KOPT-K1 (cell line): ENCODE measurements around the gene PLAC9.

ENCODE experiments used
- H3K27ac ChIP-seq: fragments of 200-600 bp; sonication (generic); 2 replicates; pipeline ENCODE4 v1.5.1; 2016; ENCODE audit warnings: antibody characterized with exemption, mild to moderate bottlenecking, low read depth, low read length; ENCODE audit not compliant: poor library complexity, severe bottlenecking
- H3K36me3 ChIP-seq: fragments of 200-600 bp; sonication (generic); 2 replicates; pipeline ENCODE4 v1.5.1; 2017; ENCODE audit warnings: antibody characterized with exemption, mild to moderate bottlenecking, low read length, moderate library complexity; ENCODE audit not compliant: insufficient read depth
- H3K9me3 ChIP-seq: fragments of 200-600 bp; sonication (generic); 2 replicates; pipeline ENCODE4 v1.5.1; 2017; ENCODE audit warnings: antibody characterized with exemption, low read length, mild to moderate bottlenecking; ENCODE audit not compliant: insufficient read depth, poor library complexity, severe bottlenecking

The PLAC9 gene

DNA sequence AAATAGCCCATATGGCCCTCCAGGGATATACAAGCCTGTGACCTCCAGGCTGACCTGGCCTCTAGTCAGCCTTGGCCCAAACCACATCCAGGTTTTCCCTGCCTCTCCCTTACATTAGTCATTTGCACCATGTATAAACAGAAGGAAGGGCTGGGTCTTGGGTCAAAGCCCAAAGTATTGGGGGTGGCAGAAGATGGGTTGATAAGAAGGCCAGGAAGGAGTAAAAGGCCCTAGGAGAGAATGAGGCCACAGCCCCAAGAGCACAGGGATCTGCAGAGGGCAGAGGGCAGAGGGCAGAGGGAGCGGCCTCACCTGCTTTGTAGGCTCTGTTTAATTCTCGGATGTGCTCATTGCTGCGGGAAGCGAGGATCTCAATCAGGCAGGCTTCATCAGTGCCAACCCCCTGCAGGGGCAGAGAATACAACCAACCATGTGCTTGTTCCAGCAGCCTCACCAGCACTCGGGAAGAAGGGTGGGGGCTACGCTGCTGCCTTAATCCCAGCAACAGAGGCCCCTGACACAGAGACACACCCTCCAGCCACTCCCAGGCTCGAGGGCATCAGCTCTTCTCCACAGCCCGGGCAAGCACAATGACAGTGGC lies 31.3 kb downstream of the PLAC9 start:
- Histone ChIP-seq H3K36me3 (peaks cover 92% of the 10 kb centered on the region), H3K27ac (no peak overlapping the region), H3K9me3 (no peaks in the 10 kb centered on the region)

DNA sequence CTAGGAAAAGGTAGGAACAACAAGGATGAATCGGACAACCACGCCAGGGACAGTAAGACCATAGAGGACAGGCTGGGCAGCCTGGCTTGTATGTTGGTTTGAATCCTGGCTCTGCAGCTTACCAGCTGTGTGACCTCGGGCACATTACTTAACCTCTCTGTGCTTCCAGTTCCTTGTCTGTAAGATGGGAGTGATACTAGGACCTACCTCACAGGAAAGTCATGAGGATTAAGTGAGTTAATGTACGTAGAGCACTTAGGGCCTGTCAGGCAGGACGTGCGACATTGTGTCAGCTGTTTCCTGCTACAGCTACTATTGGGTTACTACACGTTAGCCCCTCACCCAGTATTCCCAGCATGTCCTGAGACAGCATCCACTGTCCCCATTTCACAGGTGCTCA lies 32.1 kb downstream of the PLAC9 start:
- Histone ChIP-seq H3K9me3 (no peaks in the 10 kb centered on the region), H3K27ac (no peak overlapping the region), H3K36me3 (peaks cover 92% of the 10 kb centered on the region)

DNA sequence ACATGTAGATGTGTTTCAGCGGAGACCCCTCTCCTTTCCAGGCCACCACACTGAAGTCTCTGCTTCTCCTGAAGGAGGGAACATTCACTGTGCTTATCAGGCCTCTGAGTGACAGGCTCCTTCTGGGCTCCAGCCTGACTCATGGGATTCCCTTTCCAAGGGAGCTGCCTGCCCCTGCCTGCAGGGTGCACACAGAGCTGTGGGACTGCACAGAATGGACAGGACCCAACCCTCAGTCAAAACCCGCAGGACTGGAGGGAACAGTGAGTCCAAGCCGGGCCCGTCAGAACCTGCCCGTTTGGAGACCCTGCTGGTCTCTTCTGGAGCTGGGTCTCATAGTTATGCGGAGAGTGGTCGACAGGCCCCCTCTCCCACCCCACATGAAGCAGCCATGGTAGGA lies 32.6 kb downstream of the PLAC9 start:
- Histone ChIP-seq H3K36me3 (peaks cover 92% of the 10 kb centered on the region), H3K27ac (no peak overlapping the region), H3K9me3 (no peaks in the 10 kb centered on the region)

DNA sequence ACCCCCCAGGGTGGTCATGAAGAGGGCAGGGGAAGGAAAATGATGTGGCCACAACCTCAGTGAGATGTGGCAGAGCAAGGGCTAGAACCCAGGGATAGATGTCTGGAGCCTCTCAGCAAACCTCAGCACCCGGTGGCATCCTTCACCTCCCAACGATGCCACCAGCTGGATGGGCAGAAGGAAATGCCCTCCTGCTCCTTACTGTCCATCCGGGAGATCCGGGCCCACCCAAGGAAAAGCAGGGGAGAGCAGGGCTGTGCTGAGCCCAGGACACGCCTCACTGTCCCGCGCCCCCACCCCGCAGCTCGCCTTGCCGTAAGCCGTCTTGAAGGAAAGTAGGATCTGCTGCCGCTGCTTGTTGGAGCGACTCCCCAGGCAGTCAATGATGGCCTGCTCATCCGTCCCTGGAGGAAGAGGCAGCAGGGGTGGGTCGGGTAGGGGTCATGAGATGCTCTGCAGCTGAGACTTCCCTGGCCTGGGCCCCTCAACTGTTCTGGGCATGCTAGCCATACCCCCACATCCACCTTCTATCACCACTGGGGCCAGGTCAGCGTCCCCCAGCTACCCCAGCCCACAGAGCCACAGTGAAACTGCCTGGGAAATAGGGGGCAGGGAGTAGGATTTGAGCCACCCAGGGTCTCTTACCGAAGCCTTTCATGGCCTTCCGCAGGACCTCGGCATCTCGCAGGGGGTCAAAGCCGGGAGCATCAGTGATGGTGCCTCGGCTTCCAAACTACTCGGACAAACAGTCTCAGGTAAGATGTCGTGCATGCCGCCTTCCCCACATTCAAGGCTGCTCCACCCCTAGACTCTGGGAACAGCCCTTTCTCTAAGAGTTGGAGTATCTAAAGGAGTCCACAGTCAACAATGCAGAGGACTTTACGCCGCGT lies 34.3 kb downstream of the PLAC9 start:
- peaks cover 94% of the 10 kb centered on the region for H3K36me3 ChIP-seq

DNA sequence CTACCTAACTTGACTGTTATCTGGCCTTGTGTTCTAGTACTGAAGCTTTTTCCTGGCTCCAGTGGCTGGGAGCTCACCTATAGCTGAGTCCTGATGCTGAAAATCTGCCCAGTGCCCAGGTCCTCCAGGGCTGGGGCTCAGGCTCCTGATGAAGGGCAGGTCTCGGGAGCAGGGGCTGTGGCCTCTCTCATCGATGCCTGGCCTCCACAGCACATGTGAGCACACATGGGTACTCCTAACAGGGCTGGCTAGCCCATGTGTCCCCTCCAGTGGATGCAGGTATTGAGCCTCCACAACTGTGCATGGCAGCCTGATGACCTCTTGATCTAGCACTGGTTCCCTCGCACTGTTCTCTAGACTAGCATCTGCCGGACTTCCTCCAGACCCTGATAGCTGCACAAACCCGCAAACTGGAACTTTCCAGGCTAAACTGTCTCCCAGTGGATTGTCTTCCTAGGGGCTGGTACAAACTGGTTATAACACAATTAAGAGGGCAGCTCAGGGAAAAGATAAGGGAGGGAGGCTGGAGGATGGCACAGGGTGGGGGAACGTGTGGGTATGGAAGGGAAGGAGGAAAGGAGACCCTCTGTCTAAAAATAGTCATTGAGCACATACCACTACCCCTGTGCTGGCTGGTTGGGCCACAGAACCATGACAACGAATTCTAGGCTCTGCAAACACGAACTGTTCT lies 35.1 kb downstream of the PLAC9 start:
- peaks cover 93% of the 10 kb centered on the region for H3K36me3 ChIP-seq

More for the DNA sequence above, 34.3 kb downstream of the PLAC9 start:
- Histone ChIP-seq H3K9me3 (no peaks in the 10 kb centered on the region), H3K27ac (no peak overlapping the region)

DNA sequence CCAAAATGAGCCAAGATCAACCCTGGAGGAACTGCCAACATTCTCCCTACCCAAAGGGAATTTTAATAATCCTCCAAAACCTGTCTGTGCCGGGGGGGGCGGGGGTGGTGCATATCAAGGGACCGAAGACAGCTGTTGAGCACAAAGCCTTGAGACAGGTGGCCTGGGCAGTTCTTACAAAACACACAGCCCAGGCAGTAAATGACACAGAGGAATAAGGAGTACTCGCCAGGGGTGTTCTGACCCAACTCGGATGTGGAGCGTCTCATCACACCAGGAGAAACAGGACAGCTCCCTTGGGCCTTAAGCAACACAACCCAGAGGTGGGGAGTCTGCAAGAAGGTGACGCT lies 35.6 kb downstream of the PLAC9 start:
- Histone ChIP-seq H3K36me3 (peaks cover 93% of the 10 kb centered on the region), H3K9me3 (no peaks in the 10 kb centered on the region), H3K27ac (no peak overlapping the region)

More for the DNA sequence above, 35.1 kb downstream of the PLAC9 start:
- Histone ChIP-seq H3K9me3 (no peaks in the 10 kb centered on the region), H3K27ac (no peak overlapping the region)

DNA sequence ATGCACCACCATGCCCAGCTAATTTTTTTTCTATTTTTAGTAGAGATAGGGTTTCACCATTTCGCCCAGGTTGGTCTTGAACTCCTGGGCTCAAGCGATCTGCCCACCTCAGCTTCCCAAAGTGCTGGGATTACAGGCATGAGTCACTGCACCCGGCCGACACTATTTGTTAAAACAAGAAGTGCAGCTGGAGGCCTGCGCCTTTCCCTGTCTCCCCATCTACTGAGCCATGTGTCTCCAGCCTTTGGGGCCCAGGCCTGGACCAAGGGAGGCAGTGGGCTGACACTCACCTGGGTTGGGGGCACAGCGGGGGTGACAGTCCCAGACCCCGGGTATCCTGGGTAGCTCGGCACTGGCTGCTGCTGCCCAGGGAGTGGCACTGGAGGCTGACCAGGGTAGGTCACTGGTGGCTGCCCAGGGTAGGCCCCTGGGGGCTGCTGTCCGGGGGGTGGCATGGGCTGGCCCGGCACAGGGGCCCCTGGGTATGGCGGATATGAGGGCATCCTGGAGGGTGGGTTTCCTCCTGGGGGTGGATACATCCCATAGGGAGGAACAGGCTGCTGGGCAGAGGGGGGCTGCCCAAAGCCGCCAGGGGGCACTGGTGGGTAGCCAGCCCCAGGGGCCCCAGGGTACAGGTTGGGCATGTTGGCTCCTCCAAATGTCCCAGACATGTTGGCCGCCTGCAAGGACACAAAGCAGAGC lies 36.3 kb downstream of the PLAC9 start:
- Histone ChIP-seq H3K36me3 (peaks cover 93% of the 10 kb centered on the region), H3K27ac (no peak overlapping the region), H3K9me3 (no peaks in the 10 kb centered on the region)

DNA sequence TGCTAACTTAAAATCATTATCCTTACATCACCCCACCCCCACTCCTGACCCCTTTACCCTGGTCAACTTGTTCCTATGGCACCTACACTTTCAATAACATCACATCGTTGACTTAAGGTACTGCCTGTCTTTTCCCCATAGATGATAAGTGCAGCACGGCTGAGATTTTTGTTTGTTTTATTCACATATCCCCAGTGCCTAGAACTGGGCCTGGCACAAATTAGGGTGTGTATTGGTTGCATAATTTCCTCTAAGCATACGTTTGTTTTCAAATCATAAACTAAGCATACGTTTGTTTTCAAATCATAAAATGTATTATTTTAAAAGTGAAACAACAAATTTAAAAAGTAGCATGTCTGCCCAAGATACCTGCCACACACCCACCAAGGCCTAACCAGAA lies 37.5 kb downstream of the PLAC9 start:
- Histone ChIP-seq H3K27ac (no peak overlapping the region), H3K36me3 (peaks cover 82% of the 10 kb centered on the region), H3K9me3 (no peaks in the 10 kb centered on the region)

DNA sequence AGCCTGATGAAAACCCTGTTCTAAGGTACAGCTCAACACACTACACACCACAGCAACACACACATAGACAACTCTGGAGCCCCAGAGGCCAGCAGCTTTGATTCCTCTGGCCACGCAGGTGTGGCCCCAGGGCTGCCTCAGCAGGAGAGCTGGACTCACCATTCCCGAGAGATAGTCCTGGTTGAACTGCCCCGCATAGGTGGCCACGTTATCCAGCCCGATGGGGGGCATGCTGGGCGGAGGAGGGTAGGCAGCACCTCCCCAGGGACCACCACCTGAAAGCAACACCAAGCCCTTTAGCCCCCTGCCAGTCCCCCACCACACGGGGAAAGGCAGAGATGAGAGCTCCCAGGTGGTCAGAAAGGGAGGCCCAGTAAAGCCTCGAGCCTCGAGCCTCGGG lies 38.1 kb downstream of the PLAC9 start:
- no peak overlapping the region for H3K27ac ChIP-seq
- H3K36me3 ChIP-seq = peaks cover 76% of the 10 kb centered on the region

DNA sequence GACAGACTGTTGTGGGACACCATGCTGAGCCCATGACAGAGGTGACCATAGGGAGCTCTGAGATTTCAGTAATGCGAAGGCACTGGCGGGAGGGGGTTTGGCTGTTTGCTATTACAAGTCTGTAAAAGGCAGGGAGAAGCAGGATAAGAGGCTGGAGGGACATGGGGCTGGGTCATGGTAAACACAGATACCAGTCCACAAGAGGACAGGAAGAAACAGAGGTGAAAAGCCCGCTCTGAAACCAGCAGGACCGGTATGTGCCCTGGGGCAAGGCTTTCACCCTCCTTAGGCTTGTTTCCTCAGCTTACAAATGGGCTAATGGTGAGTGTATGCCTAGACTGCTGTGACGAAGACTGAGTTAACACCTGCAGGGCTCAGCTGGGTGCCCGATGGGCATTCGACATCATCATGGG lies 38.7 kb downstream of the PLAC9 start:
- Histone ChIP-seq H3K36me3 (peaks cover 70% of the 10 kb centered on the region), H3K9me3 (no peaks in the 10 kb centered on the region), H3K27ac (no peak overlapping the region)

More for the DNA sequence above, 38.1 kb downstream of the PLAC9 start:
- H3K9me3 ChIP-seq = no peaks in the 10 kb centered on the region

DNA sequence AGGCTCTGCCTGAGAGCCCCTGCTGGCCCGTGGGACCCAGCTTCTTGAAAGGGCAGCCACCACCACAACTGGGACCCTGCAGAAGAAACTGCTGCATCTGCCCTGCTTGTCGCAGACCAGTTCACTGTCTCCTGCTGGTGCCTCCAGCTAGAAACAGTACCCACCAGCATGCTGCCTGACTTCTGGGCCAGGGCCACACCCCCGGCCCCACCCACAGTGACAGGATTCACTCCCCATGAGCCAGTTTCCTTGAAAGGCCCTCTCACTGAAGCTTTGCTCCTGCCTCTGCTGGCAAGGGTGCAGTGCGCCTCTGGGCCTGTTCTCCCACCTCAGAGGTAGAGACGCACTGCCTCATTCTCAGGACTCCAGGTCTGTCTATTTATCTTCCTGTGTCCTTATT lies 40.4 kb downstream of the PLAC9 start:
- Histone ChIP-seq H3K36me3 (peaks cover 54% of the 10 kb centered on the region), H3K9me3 (no peaks in the 10 kb centered on the region), H3K27ac (no peak overlapping the region)

DNA sequence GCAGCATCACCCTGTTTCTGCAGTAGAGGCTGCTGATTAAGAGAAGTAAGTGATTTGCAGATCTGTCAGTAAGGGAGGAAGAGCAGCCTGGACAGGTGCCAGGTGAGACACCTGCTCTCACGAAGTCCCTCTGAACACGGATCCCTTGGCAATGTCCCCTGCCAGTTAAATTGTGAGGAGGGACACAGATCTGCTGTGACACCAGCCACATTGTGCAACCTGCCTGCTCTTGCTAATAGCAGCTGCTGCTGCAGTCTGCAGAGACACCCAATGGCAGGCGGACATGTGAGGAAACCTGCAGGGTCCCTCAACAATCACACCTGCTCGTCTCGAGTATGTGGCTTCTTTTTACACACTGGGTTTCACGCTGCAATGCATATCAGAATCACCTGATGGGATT lies 40.9 kb downstream of the PLAC9 start:
- H3K27ac ChIP-seq = no peak overlapping the region
- H3K9me3 ChIP-seq = no peaks in the 10 kb centered on the region
- peaks cover 50% of the 10 kb centered on the region for H3K36me3 ChIP-seq

DNA sequence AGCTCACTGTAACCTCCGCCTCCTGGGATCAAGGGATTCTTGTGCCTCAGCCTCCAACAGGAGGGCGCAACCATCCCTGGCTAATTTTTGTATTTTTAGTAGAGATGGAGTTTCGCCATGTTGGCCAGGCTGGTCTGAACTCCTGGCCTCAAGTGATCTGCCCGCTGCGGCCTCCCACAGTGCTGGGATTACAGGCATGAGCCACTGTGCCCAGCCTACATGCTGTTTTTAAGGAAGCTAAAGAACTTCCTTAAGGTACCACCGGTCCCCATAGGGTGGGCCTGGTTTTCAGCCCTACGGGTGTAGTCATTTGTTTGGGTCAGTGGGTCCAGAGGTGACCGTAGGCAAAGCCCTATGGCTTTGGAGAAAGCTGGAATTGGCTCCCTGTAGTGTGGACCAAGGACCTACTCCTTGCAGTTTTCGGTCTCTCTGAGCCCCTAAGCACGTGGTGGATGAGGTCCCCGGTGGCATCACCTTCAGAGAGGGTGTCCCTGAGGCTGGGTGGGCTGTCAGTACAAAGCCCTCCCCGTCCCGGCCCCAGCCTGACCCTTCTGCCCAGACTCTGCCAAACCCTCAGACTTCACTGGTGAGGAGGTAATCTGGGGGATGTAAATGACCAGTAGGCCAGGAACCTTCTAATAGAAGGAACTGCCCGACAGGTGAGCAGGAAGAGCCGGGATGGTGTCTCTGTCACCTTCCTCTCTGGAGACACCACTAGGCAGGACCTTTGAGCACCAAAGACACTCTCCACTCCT lies 42.3 kb downstream of the PLAC9 start:
- Histone ChIP-seq H3K36me3 (peaks cover 45% of the 10 kb centered on the region), H3K27ac (no peak overlapping the region), H3K9me3 (no peaks in the 10 kb centered on the region)

DNA sequence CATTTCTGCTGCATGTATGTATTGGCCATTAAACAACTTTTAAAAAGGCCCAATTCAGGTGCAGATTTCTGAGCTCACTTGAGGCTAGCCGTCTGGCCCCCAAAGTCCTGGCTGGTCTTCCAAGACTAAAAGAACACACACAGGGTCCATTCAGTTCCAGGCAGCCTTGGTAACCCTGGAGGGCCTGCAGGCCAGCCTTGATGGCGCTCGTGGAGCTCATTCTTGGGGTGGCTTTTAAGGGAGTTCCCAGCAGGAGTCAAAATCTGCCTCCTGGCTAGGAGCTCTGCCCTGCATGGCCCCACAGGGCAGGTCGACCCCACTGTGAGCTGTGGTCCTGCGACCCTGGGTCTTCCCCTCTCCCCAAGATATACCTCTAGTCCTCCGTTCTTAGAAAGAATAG lies 44.0 kb downstream of the PLAC9 start:
- Histone ChIP-seq H3K36me3 (peaks cover 34% of the 10 kb centered on the region), H3K27ac (no peak overlapping the region), H3K9me3 (no peaks in the 10 kb centered on the region)
